Cardiac fibroblast (primary cell): Measurements from ENCODE around the gene B3GNT7.
"Not testable (repeated sequence)": the region's sequence is repeated elsewhere in the genome, so short reads cannot be mapped to it uniquely, and the experiment has no call there.

Experiments used
- DNase-seq, 2 donors: peaks; one replicate each; pipeline versions ENCODE4 v3.0.0 to v3.0.0-alpha.2; 2010; ENCODE audit warnings: low read depth in 2 of 2
- H3K4me3 ChIP-seq, 2 donors: replicated peaks in 1 of 2; 1 replicate in 1 of 2; 2 replicates in 1 of 2; pipeline ENCODE4 v1.5.1; 2011; ENCODE audit warnings: low read depth in 2 of 2, low read length in 2 of 2, mild to moderate bottlenecking in 2 of 2, moderate library complexity in 1 of 2
- TF ChIP-seq, protein P1 (sequence below): IDR thresholded peaks from one replicate; pipeline ENCODE4 v1.5.1; 2011; ENCODE audit warnings: low read depth, mild to moderate bottlenecking, low read length, inconsistent platforms

The B3GNT7 gene

DNA sequence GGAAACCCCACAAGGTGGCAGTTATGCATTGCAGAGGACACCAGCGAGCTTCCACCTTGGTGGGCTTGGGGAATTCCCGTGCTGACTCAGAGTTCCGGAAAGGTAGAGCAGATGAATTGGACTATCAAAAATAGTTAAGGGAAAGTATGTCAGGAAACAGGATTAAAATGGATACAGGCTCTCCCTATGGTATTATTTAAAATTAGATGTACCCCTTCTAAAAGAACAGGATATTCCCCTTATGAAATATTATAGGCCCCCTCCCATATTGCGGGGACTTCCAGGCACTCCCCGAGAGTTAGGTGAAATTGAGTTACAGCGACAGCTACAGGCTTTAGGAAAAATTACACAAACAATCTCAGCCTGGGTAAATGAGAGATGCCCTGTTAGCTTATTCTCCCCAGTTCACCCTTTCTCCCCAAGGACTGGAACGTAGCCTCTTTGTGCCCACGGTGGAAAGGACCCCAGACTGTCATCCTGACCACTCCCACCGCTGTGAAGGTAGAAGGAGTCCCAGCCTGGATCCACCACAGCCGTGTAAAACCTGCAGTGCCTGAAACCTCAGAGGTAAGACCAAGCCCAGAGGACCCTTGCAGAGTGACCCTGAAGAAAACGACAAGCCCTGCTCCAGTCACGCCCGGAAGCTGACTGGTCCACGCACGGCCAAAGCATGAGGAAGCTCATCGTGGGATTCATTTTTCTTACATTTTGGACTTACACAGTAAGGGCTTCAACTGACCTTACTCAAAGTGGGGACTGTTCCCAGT lies 10.3 kb downstream of the B3GNT7 start:
- peak in 1 of 2 donors; percentile 32 for DNase-seq
- H3K4me3 ChIP-seq = not testable (repeated sequence)
- TF ChIP-seq, protein P1, sequence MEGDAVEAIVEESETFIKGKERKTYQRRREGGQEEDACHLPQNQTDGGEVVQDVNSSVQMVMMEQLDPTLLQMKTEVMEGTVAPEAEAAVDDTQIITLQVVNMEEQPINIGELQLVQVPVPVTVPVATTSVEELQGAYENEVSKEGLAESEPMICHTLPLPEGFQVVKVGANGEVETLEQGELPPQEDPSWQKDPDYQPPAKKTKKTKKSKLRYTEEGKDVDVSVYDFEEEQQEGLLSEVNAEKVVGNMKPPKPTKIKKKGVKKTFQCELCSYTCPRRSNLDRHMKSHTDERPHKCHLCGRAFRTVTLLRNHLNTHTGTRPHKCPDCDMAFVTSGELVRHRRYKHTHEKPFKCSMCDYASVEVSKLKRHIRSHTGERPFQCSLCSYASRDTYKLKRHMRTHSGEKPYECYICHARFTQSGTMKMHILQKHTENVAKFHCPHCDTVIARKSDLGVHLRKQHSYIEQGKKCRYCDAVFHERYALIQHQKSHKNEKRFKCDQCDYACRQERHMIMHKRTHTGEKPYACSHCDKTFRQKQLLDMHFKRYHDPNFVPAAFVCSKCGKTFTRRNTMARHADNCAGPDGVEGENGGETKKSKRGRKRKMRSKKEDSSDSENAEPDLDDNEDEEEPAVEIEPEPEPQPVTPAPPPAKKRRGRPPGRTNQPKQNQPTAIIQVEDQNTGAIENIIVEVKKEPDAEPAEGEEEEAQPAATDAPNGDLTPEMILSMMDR = peak; percentile 29

DNA sequence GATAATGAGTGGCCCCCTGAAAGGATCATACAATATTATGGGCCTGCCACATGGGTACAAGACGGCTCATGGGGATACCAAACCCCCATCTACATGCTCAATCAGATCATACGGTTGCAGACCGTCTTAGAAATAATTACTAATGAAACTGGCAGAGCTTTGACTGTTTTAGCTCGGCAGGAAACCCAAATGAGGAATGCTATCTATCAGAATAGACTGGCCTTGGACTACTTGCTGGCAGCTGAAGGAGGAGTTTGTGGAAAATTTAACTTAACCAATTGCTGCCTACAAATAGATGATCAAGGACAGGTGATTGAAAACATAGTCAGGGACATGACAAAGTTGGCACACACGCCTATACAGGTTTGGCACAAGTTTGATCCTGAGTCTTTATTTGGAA lies 12.2 kb downstream of the B3GNT7 start:
- not testable (repeated sequence) for DNase-seq, H3K4me3 ChIP-seq

DNA sequence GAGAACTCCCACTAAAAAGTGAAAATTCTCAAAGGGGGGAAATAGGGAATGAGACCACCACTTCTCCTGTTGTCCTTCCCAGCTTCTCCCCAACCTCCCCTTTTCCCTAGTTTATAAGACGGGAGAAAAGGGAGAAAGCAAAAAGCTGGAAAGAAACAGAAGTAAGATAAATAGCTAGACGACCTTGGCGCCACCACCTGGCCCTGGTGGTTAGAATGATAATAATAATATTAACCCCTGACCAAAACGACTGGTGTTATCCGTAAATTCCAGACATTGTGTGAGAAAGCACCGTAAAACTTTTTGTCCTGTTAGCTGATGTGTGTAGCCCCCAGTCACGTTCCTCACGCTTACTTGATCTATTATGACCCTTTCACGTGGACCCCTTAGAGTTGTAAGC lies 12.8 kb downstream of the B3GNT7 start:
- H3K4me3 ChIP-seq, DNase-seq: not testable (repeated sequence)

DNA sequence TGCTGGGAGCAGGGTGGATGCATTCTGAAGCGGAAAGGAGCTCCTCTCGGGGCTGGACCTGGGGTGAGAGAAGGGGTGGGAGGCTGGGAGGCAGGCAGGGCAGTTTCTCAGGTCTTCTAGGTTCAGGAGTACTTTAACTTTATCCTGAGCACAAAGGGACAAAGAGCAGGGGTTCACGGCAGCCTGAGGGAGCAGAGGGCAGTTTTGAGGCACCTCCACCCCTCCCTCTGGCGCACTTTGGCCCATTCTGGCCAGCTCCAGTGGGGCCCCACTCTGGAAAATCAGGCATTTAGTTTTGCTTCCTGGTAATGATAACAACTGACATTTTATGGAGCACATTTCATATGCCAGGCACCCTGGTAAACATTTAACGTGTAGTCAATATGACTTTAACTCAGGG lies 14.3 kb downstream of the B3GNT7 start:
- no peak overlapping the region for H3K4me3 ChIP-seq
- DNase-seq = no peak
- TF ChIP-seq, protein P1 = no peak

DNA sequence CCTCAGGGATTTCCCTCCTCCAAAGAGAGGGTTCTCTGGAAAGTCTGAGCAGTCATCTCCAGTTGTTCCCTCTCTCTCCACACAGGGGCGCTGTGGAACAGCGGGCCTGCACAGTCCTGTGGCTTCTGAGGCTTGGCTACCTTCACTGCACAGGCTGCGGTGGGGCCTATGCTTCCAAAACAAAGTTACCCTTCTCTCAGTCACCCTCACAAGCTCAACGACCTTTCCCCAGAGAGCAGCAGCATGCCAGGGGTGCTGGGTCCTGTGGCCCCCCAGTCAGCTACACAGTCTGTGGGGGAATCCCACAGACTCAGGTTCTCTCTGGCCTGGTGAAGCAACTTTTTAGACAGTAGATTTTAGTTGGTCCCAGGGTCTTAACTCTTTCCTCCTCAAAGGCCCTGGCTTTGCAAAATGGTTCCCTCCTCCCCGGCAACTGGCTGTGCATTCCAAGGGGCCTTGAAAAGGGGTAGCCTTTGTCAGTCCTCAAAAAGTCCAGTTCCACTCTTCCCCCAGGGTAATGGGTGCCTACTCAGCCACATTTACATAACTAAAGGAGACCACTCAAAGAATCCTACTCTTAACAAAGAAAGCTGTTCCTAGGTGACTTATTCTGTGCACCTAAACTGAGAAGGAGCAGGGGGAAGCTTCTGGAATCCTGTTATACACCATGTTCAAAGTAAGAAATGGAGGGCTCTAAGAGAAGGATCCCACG lies 14.9 kb downstream of the B3GNT7 start:
- no peak for DNase-seq
- TF ChIP-seq, protein P1 = peak; percentile 49
- no peak overlapping the region for H3K4me3 ChIP-seq

DNA sequence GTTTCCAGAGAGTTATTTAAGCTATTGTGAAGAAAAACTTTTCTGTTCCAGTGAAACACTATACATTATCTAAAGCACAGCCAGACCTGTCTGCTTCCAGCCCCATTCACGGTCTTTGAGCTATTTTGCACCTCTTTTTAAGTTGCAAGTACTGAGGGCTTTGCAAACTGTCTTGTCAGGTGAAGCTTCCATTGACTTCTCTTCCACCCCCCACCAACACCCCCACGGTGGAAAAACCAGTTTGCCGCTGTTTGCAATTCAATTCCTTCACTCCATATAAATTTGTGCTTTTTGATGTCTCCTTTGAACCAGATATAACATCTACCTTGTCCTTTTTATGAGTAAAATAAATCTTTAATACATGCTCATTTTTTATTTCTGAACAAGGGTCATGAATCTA lies 15.7 kb downstream of the B3GNT7 start:
- TF ChIP-seq, protein P1 = no peak
- H3K4me3 ChIP-seq = no peak overlapping the region
- DNase-seq = no peak

DNA sequence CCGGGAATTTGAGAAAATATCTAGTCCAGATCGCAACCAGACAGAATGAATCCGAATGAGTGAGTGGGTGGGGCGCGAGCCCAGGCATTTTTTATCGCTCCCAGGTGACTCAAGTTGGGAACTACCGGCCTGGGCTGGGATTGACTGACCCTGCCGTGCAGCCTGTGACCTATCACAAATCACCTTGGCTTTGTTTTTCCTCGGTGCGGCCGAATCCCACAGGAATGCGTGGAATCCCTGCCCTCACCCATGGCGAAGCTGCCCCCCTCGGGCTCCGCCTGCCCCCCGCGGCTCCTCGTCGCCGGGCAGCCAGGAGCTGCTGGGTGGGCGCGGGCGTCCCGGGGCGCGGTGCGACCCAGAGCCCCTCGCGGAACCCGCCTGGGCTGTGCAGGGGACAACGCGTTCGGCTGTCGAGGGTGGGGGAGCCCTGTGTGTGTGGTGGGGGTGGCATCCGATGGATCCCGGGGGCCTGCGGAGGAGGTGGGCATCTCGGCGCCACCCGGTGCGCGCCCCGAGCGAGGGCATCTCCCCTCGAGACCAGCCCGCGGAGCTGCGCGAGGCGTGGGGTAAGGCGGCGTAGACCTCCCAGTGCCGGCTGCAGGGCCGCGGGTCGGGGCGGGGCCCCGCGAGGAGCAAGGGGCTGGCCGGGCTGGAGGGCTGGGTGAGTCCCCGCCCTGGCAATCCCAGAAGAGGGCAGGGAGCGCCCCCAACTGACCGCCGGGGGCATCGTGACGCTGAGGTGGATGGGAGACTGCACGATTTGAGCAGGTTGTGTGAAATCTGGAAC lies 16.5 kb downstream of the B3GNT7 start:
- peak overlapping the region; percentile 56 to 77 for H3K4me3 ChIP-seq
- TF ChIP-seq, protein P1 = peak; percentile 89
- DNase-seq = peak; percentile 80 to 85
